Uterus (tissue), 4 donors: ENCODE data around the gene PLEKHA4. TPM values are rescaled to one million over a fixed set of nuclear protein-coding genes. Genes with fewer than 3 reads are reported as not detected.
"Not testable (repeated sequence)": the region's sequence is repeated elsewhere in the genome, so short reads cannot be mapped to it uniquely, and the experiment has no call there.

Source experiments
- DNase-seq, 2 donors: peaks; one replicate each; pipeline ENCODE4 v3.0.0-alpha.2; 2019 to 2020
- H3K27ac ChIP-seq, 2 donors: fragments of 200-600 bp; sonication (generic); 1 replicate in 1 of 2; 2 replicates in 1 of 2; pipeline ENCODE4 v1.5.1; 2016 to 2018
- H3K27me3 ChIP-seq, 2 donors: fragments of 200-600 bp; sonication (generic); one replicate each; pipeline ENCODE4 v1.5.1; 2018 to 2019; ENCODE audit warnings: control low read depth in 1 of 2
- H3K36me3 ChIP-seq, 2 donors: fragments of 200-600 bp; sonication (generic); one replicate each; pipeline ENCODE4 v1.5.1; 2019; ENCODE audit warnings: control low read depth in 1 of 2
- H3K4me1 ChIP-seq, 2 donors: fragments of 200-600 bp; sonication (generic); one replicate each; pipeline ENCODE4 v1.5.1; 2018 to 2019; ENCODE audit warnings: control low read depth in 1 of 2
- H3K4me3 ChIP-seq, 2 donors: fragments of 200-600 bp; sonication (generic); 1 replicate in 1 of 2; 2 replicates in 1 of 2; pipeline ENCODE4 v1.5.1; 2018 to 2019; ENCODE audit warnings: mild to moderate bottlenecking in 1 of 2
- H3K9me3 ChIP-seq, 2 donors: fragments of 200-600 bp; sonication (generic); one replicate each; pipeline ENCODE4 v1.5.1; 2019; ENCODE audit warnings: control low read depth in 1 of 2
- POLR2A ChIP-seq, 2 donors: fragments of 450-650 bp; IDR thresholded peaks; one replicate each; pipeline ENCODE4 v1.6.1; 2016; ENCODE audit warnings: antibody characterized with exemption in 2 of 2, mild to moderate bottlenecking in 1 of 2, moderate library complexity in 1 of 2
- intact Hi-C: fragments of 100-400 bp; cut with DNase I; formaldehyde crosslinking; loops from one replicate; pipeline ENCODE4 v1.15.1; 2023; ENCODE audit warnings: low total_unique reads
- total RNA-seq, 4 donors: library from RNA; depleted of rRNA in 3 of 4; stranded (reverse); fragments of >200 nt in 3 of 4; gene quantifications; one replicate each; pipeline versions ENCODE4 v1.1.0 to v1.2.4, GENCODE V29; 2014 to 2023
- TF ChIP-seq, protein P1 (sequence below), 4 experiments: fragments of 200-600 bp in 2 of 4; fragments of 450-650 bp in 2 of 4; sonication (generic) in 2 of 4; IDR thresholded peaks; one replicate each; pipeline ENCODE4 v1.5.1; 2016 to 2019; ENCODE audit warnings: antibody characterized with exemption in 4 of 4, mild to moderate bottlenecking in 2 of 4, moderate library complexity in 1 of 4
- donor health status: DM: yes; HTN: yes; CAD: no.

The PLEKHA4 gene
- total RNA-seq, 4 donors from 2014 or later = 1.3 to 60.4 (median 10.4) TPM

DNA sequence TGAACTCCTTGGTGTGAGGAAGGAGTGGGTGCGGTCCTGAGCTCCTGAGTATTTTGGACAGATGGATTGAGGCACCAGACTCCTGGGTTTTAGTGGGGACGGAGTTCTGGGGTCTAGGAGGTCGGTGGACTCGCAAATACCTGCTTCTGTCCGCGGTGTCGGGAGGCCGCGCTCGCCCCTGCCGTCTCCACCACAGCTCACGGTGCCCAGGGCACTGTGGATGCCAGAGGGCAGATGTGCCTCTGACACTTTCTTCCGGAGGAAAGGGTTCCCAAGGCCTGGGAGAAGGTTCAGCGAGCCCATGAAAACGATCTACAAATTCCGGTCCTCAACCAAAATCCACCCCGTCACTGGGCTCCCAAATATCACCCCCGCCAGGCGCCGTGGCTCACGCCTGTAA, 26.8 kb upstream of the PLEKHA4 start:
- DNase-seq = no peak
- H3K27ac ChIP-seq = no peak overlapping the region
- no peaks in the 10 kb centered on the region for H3K27me3 ChIP-seq
- no peaks in the 10 kb centered on the region for H3K36me3 ChIP-seq
- no peak overlapping the region for H3K4me3 ChIP-seq
- H3K4me1 ChIP-seq = no peaks in the 10 kb centered on the region
- no peaks in the 10 kb centered on the region for H3K9me3 ChIP-seq
- TF ChIP-seq POLR2A (IDR thresholded peaks at IDR 0.05) = no peak
- TF ChIP-seq, protein P1, sequence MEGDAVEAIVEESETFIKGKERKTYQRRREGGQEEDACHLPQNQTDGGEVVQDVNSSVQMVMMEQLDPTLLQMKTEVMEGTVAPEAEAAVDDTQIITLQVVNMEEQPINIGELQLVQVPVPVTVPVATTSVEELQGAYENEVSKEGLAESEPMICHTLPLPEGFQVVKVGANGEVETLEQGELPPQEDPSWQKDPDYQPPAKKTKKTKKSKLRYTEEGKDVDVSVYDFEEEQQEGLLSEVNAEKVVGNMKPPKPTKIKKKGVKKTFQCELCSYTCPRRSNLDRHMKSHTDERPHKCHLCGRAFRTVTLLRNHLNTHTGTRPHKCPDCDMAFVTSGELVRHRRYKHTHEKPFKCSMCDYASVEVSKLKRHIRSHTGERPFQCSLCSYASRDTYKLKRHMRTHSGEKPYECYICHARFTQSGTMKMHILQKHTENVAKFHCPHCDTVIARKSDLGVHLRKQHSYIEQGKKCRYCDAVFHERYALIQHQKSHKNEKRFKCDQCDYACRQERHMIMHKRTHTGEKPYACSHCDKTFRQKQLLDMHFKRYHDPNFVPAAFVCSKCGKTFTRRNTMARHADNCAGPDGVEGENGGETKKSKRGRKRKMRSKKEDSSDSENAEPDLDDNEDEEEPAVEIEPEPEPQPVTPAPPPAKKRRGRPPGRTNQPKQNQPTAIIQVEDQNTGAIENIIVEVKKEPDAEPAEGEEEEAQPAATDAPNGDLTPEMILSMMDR (IDR thresholded peaks at IDR 0.05) = no peak
- intact Hi-C loops = loop anchor here (10.0 kb wide), 1 partner anchor 70 kb away; the partner anchor contains the start of gene FTL

DNA sequence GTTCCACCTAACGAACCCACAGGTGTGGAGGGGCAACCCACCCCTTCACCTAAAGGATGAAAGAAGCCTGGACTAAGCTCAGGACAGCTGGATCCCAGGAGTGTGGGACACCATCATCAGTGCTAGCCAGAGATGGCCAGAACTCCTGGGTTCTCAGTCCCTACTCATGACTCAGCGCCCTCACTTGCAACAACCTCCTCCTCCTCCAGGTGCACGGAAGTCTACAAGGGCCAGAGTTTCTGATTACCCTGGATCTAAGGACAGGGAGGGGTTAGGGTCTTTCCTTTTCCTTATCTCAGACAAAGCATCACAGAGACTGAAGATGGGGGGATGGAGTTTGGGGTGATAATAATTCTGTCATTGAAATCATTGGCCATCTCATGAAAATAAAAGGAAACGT, 22.1 kb upstream of the PLEKHA4 start:
- Histone ChIP-seq H3K4me3 (no peak overlapping the region), H3K9me3 (no peaks in the 10 kb centered on the region), H3K27ac (no peak overlapping the region), H3K27me3 (no peaks in the 10 kb centered on the region), H3K4me1 (no peaks in the 10 kb centered on the region), H3K36me3 (no peaks in the 10 kb centered on the region)
- no peak for DNase-seq
- intact Hi-C loops = loop anchor here (10.0 kb wide), 1 partner anchor 74 kb away; the partner anchor contains the start of gene FTL
- TF ChIP-seq, protein P1 (IDR thresholded peaks at IDR 0.05) = no peak
- TF ChIP-seq POLR2A (IDR thresholded peaks at IDR 0.05) = no peak

DNA sequence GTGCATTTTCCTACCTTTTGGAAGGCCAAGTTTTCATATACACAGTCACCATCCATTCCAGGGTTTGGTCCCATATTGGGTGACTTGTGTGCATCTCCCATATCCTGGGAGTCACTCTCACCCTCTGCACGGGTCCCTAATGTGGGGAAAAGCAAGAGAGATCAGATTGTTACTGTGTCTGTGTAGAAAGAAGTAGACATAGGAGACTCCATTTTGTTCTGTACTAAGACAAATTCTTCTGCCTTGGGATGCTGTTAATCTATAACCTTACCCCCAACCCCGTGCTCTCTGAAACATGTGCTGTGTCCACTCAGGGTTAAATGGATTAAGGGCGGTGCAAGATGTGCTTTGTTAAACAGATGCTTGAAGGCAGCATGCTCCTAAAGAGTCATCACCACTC, 21.1 kb upstream of the PLEKHA4 start:
- H3K27ac ChIP-seq, DNase-seq, H3K9me3 ChIP-seq, H3K4me1 ChIP-seq, H3K27me3 ChIP-seq, H3K36me3 ChIP-seq, intact Hi-C loops, H3K4me3 ChIP-seq: not testable (repeated sequence)

DNA sequence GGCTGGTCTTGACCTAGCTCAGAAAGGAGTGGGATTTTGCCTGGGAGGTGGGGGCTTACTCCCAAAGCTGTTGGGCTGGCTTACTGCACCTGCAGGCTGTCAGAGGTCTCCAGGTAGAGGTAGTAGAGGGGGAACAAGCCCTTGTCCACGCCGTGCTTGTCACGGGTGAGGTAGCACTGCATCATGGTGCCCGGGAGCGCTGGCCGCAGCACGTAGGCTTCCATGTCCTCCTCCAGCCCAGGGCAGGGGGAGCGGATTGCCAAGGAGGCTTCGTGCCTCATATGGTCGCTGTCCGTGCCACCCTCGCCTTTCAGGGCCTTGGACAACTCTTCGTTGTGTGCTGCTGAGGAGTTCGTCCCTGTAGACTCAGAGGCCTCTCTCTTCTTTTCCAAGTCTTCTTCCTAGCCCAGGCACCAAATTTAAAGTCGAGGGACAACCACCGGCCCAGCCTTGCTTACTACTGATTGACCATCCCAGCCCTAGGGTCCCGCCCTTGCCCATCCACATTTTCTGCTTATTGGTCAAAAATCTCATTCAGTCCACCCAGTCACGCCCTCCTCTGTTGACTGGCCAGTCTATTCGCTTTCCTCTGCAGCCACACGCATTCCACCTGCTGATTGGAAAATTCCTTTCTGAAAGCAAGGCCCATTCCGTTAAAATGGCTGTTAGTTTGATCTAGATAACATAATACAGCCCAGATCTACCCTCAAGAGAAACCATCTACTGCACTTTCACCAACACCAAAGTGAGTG, 19.6 kb upstream of the PLEKHA4 start:
- Histone ChIP-seq H3K36me3 (no peaks in the 10 kb centered on the region), H3K4me1 (no peaks in the 10 kb centered on the region), H3K4me3 (no peak overlapping the region), H3K27me3 (no peaks in the 10 kb centered on the region), H3K9me3 (no peaks in the 10 kb centered on the region), H3K27ac (no peak overlapping the region)
- TF ChIP-seq, protein P1 (IDR thresholded peaks at IDR 0.05) = no peak
- no peak for TF ChIP-seq POLR2A (IDR thresholded peaks at IDR 0.05)
- no peak for DNase-seq
- intact Hi-C loops = no loop called here

DNA sequence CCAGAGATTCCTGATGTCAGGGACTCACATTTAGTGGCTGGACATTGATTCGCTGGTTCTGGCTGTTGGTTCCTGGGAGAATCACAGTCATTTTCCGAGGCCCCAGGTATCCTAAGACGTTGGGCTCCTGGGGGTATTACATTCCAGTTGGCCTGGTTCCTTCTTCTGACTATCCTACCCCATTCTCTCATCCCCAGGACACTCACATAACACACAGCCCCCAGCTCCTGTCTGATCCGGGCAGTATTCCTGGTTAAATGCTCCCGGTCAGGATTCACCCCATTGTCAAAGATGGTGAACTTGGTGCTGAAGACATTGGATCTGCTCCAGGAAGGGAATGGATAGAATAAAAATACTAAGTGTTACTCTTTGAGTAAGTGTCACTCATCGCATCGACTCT, 15.3 kb upstream of the PLEKHA4 start:
- intact Hi-C loops = no loop called here
- Histone ChIP-seq H3K4me1 (no peaks in the 10 kb centered on the region), H3K27me3 (no peaks in the 10 kb centered on the region), H3K4me3 (no peak overlapping the region), H3K27ac (no peak overlapping the region), H3K9me3 (no peaks in the 10 kb centered on the region), H3K36me3 (no peaks in the 10 kb centered on the region)
- TF ChIP-seq, protein P1 (IDR thresholded peaks at IDR 0.05) = no peak
- no peak for TF ChIP-seq POLR2A (IDR thresholded peaks at IDR 0.05)
- no peak for DNase-seq
